Cardiac muscle cell (in vitro differentiated cells and primary cell): Measurements from ENCODE around the gene TUBA4B. TPM values are rescaled to one million over a fixed set of nuclear protein-coding genes. Genes with fewer than 3 reads are reported as not detected.

Experiments
- DNase-seq, 2 donors: peaks; one replicate each; pipeline versions ENCODE4 v3.0.0 to v3.0.0-alpha.2; 2010 to 2017; ENCODE audit warnings: low read depth in 1 of 2, low spot score in 1 of 2
- H3K27ac ChIP-seq: fragments of 200-600 bp; sonication (generic); 2 replicates; pipeline ENCODE4 v1.5.1; 2016
- H3K27me3 ChIP-seq: fragments of 200-600 bp; sonication (generic); 2 replicates; pipeline ENCODE4 v1.6.0; 2016; ENCODE audit warnings: control low read depth
- H3K36me3 ChIP-seq: fragments of 200-600 bp; sonication (generic); 2 replicates; pipeline ENCODE4 v1.5.1; 2016; ENCODE audit warnings: control low read depth
- H3K4me1 ChIP-seq: fragments of 200-600 bp; sonication (generic); 2 replicates; pipeline ENCODE4 v1.8.1; 2017; ENCODE audit warnings: low read depth, mild to moderate bottlenecking, mixed run types
- H3K4me3 ChIP-seq: fragments of 200-600 bp; sonication (generic); 2 replicates; pipeline ENCODE4 v1.5.1; 2016; ENCODE audit warnings: mild to moderate bottlenecking
- H3K9me3 ChIP-seq: fragments of 200-600 bp; sonication (generic); 2 replicates; pipeline ENCODE4 v1.5.1; 2017; ENCODE audit warnings: low read depth, mild to moderate bottlenecking, control low read depth
- CTCF ChIP-seq: IDR thresholded peaks from 2 replicates; pipeline ENCODE4 v1.5.1; 2012; ENCODE audit warnings: low read depth, mild to moderate bottlenecking, low read length
- polyA plus RNA-seq: library from polyadenylated mRNA; unstranded; fragments of >200 nt; fragmentation: Nextera tagmentation; extraction: Ambion mirVana; gene quantifications from 2 replicates; pipeline ENCODE4 v1.2.1, GENCODE V29; 2016
- total RNA-seq: library from RNA; depleted of rRNA; stranded (reverse); fragments of >200 nt; gene quantifications from 2 replicates; pipeline ENCODE4 v1.2.3, GENCODE V29; 2016

Gene TUBA4B
- total and polyA plus RNA-seq, 2 experiments from 2014 or later, result not detected

- Histone ChIP-seq H3K36me3 (peaks cover 41% of the 10 kb centered on the region), H3K27me3 (no peaks in the 10 kb centered on the region), H3K27ac (peak overlapping the region; percentile 94), H3K4me3 (peak overlapping the region; percentile 72), H3K4me1 (peaks cover 16% of the 10 kb centered on the region), H3K9me3 (no peaks in the 10 kb centered on the region)
- DNase-seq, result no peak
- no peak for TF ChIP-seq CTCF
These were observed 24.1 kb upstream of the TUBA4B start for GRCh38 chr2:219228911-219229304.

GRCh38 chr2:219229305-219230058 is 23.6 kb upstream of the TUBA4B start, which contains the start of the genes ANKZF1 and ATG9A:
TSS of gene ANKZF1 (plus strand) at chr2:219229806. CDS start at chr2:219230258, 452 bp downstream.
TSS of gene ATG9A (minus strand) at chr2:219229636. CDS start at chr2:219228024, 1,612 bp downstream.
- Histone ChIP-seq H3K36me3 (peaks cover 41% of the 10 kb centered on the region), H3K4me1 (peaks cover 16% of the 10 kb centered on the region), H3K27me3 (no peaks in the 10 kb centered on the region), H3K27ac (peak within 1 kb of the TSS; percentile 94), H3K9me3 (no peaks in the 10 kb centered on the region), H3K4me3 (peak within 1 kb of the TSS; percentile 72)
- DNase-seq, result peak; percentile 100
- TF ChIP-seq CTCF, result no peak

- peak overlapping the region; percentile 94 for H3K27ac ChIP-seq
- peaks cover 16% of the 10 kb centered on the region for H3K4me1 ChIP-seq
- H3K9me3 ChIP-seq, result no peaks in the 10 kb centered on the region
- peak; percentile 55 to 71 for DNase-seq
- no peaks in the 10 kb centered on the region for H3K27me3 ChIP-seq
- H3K36me3 ChIP-seq, result peaks cover 39% of the 10 kb centered on the region
- peak overlapping the region; percentile 72 for H3K4me3 ChIP-seq
- no peak for TF ChIP-seq CTCF
These were observed 22.9 kb upstream of the TUBA4B start for GRCh38 chr2:219230059-219230540.

GRCh38 chr2:219234331-219234730 is 18.7 kb upstream of the TUBA4B start:
- Histone ChIP-seq H3K27ac (no peak overlapping the region), H3K27me3 (no peaks in the 10 kb centered on the region), H3K4me1 (peaks cover 9% of the 10 kb centered on the region), H3K4me3 (no peak overlapping the region), H3K36me3 (peaks cover 60% of the 10 kb centered on the region), H3K9me3 (no peaks in the 10 kb centered on the region)
- no peak for TF ChIP-seq CTCF
- no peak for DNase-seq

GRCh38 chr2:219243291-219243761 is 9.7 kb upstream of the TUBA4B start:
- no peak overlapping the region for H3K4me3 ChIP-seq
- peak in 1 of 2 donors; percentile 70 for DNase-seq
- no peaks in the 10 kb centered on the region for H3K9me3 ChIP-seq
- no peak for TF ChIP-seq CTCF
- H3K4me1 ChIP-seq, result peaks cover 9% of the 10 kb centered on the region
- H3K27me3 ChIP-seq, result no peaks in the 10 kb centered on the region
- no peaks in the 10 kb centered on the region for H3K36me3 ChIP-seq
- H3K27ac ChIP-seq, result no peak overlapping the region
